PFSK-1 (cell line): ENCODE measurements around the gene GTPBP2.

Experiments used
- FOXP2 ChIP-seq: optimal IDR thresholded peaks from 2 replicates; pipeline ENCODE3; 2011; ENCODE audit warnings: borderline replicate concordance, control low read depth, inconsistent platforms; ENCODE audit not compliant: insufficient read depth; ENCODE audit errors: extremely low read length, extremely low read depth
- POLR2AphosphoS5 ChIP-seq: IDR thresholded peaks from 2 replicates; pipeline ENCODE4 v1.6.1; 2012; ENCODE audit warnings: low read depth, mild to moderate bottlenecking, control low read depth, low read length, moderate library complexity
- SIN3A ChIP-seq: IDR thresholded peaks from 2 replicates; pipeline ENCODE4 v1.6.1; 2012; ENCODE audit warnings: mild to moderate bottlenecking, low read length, moderate library complexity, borderline replicate concordance; ENCODE audit not compliant: insufficient read depth
- TAF1 ChIP-seq: IDR thresholded peaks from 2 replicates; pipeline ENCODE4 v1.6.1; 2012; ENCODE audit warnings: low read length, control low read depth, borderline replicate concordance; ENCODE audit not compliant: insufficient read depth
- TF ChIP-seq, protein P1 (sequence below), 2 experiments: IDR thresholded peaks; 2 replicates each; pipeline versions ENCODE4 v1.6.1 to v1.8.0; 2011 to 2012; ENCODE audit warnings: low read depth in 2 of 2, low read length in 2 of 2, control low read depth in 1 of 2, inconsistent platforms in 1 of 2, mild to moderate bottlenecking in 1 of 2, moderate library complexity in 1 of 2; ENCODE audit not compliant: insufficient read depth in 1 of 2

DNA sequence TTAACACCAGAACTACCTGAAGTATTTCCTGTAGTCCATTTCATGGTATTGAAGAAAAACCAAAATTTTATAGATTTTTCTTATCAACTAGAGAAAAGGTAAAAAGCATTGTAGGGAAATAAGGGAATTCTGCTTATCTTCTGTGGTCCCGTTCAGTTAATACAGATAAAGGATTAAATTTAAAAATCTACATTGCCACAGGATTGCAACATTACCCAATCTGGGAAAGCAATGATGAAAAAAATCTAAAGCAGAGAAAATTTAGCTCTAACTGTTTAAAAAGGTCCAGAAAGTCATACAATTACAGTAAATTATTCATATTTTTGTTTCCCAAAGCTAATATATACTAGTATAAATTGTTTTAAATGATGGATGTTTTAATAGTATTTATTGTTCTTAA, 35.1 kb downstream of the GTPBP2 start:
- TF ChIP-seq POLR2AphosphoS5 = no peak
- no peak for TF ChIP-seq SIN3A
- TF ChIP-seq TAF1 = no peak
- TF ChIP-seq, protein P1, sequence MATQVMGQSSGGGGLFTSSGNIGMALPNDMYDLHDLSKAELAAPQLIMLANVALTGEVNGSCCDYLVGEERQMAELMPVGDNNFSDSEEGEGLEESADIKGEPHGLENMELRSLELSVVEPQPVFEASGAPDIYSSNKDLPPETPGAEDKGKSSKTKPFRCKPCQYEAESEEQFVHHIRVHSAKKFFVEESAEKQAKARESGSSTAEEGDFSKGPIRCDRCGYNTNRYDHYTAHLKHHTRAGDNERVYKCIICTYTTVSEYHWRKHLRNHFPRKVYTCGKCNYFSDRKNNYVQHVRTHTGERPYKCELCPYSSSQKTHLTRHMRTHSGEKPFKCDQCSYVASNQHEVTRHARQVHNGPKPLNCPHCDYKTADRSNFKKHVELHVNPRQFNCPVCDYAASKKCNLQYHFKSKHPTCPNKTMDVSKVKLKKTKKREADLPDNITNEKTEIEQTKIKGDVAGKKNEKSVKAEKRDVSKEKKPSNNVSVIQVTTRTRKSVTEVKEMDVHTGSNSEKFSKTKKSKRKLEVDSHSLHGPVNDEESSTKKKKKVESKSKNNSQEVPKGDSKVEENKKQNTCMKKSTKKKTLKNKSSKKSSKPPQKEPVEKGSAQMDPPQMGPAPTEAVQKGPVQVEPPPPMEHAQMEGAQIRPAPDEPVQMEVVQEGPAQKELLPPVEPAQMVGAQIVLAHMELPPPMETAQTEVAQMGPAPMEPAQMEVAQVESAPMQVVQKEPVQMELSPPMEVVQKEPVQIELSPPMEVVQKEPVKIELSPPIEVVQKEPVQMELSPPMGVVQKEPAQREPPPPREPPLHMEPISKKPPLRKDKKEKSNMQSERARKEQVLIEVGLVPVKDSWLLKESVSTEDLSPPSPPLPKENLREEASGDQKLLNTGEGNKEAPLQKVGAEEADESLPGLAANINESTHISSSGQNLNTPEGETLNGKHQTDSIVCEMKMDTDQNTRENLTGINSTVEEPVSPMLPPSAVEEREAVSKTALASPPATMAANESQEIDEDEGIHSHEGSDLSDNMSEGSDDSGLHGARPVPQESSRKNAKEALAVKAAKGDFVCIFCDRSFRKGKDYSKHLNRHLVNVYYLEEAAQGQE (IDR thresholded peaks at IDR 0.05; ENCODE audit: insufficient read depth in 1 of 2, low read depth in 2 of 2, low read length in 2 of 2) = no peak
- no peak for TF ChIP-seq FOXP2
